Chondrocyte (in vitro differentiated cells): ENCODE results near the gene GMCL1. TPM values are rescaled to one million over a fixed set of nuclear protein-coding genes. Genes with fewer than 3 reads are reported as not detected.
"Not testable (repeated sequence)": the region's sequence is repeated elsewhere in the genome, so short reads cannot be mapped to it uniquely, and the experiment has no call there.

Source experiments
- DNase-seq: peaks from one replicate; pipeline ENCODE4 v3.0.0; 2021; ENCODE audit warnings: mixed read lengths, low spot score
- H3K27ac Mint-ChIP-seq: one replicate; pipeline ENCODE4 v1.8.0; 2021; ENCODE audit warnings: mild to moderate bottlenecking, moderate library complexity, mixed read lengths; ENCODE audit not compliant: unreplicated experiment
- H3K27me3 Mint-ChIP-seq: 2 replicates; pipeline ENCODE4 v1.8.0; 2021; ENCODE audit warnings: low read depth, mixed read lengths
- H3K36me3 Mint-ChIP-seq: 2 replicates; pipeline ENCODE4 v1.8.0; 2021; ENCODE audit warnings: low read depth, mixed read lengths
- H3K4me1 Mint-ChIP-seq: 2 replicates; pipeline ENCODE4 v1.8.0; 2021; ENCODE audit warnings: low read depth, mild to moderate bottlenecking, mixed read lengths
- H3K4me3 Mint-ChIP-seq: one replicate; pipeline ENCODE4 v1.8.0; 2021; ENCODE audit warnings: mild to moderate bottlenecking, moderate library complexity, mixed read lengths; ENCODE audit not compliant: unreplicated experiment
- H3K9me3 Mint-ChIP-seq: 2 replicates; pipeline ENCODE4 v1.8.0; 2021; ENCODE audit warnings: low read depth, mixed read lengths
- total RNA-seq: library from RNA; stranded (reverse); gene quantifications from 3 replicates; pipeline ENCODE4 v1.2.1, GENCODE V29; 2021
- TF ChIP-seq, protein P1 (sequence below): fragments of 200-600 bp; sonication (generic); IDR thresholded peaks from 2 replicates; pipeline ENCODE4 v1.5.0; 2021; ENCODE audit warnings: antibody characterized with exemption, mild to moderate bottlenecking, moderate library complexity

GMCL1 gene
- total RNA-seq, 1 donor from 2014 or later, result 13.6 TPM

DNA sequence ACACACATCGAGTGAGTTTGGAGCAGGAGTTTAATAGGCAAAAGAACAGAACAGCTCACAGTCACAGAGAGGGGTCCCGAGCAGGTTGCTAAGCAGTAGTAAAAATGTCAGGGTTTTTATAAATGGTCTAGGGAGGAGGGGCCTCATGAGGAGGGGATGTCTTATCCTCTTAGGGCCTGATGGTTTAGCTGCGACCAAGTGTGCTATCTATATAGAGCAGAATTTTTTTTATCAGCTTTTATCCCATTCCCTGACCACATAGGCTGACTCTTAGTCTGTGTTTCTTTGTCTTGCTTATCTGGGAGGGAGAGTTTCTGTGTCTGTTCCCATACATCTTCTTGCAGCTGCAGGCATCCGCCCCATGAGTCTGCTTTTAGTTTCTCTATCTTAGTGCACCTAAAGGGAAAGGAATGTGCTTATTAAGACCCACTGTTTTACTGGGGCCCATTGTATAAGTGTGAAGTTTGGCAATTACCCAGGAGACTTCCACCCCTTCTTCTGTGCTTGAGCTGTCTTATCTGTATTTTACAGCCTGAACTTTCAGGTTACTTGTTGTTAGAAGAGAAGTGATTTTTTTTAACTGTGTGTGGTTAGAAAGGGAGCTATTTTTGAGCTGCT, 30.4 kb upstream of the GMCL1 start:
- no peak for DNase-seq
- TF ChIP-seq, protein P1, sequence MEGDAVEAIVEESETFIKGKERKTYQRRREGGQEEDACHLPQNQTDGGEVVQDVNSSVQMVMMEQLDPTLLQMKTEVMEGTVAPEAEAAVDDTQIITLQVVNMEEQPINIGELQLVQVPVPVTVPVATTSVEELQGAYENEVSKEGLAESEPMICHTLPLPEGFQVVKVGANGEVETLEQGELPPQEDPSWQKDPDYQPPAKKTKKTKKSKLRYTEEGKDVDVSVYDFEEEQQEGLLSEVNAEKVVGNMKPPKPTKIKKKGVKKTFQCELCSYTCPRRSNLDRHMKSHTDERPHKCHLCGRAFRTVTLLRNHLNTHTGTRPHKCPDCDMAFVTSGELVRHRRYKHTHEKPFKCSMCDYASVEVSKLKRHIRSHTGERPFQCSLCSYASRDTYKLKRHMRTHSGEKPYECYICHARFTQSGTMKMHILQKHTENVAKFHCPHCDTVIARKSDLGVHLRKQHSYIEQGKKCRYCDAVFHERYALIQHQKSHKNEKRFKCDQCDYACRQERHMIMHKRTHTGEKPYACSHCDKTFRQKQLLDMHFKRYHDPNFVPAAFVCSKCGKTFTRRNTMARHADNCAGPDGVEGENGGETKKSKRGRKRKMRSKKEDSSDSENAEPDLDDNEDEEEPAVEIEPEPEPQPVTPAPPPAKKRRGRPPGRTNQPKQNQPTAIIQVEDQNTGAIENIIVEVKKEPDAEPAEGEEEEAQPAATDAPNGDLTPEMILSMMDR, result no peak
- peaks cover 9% of the 10 kb centered on the region for H3K36me3 Mint-ChIP-seq
- peak overlapping the region; percentile 85 for H3K27ac Mint-ChIP-seq
- H3K27me3 Mint-ChIP-seq, result no peaks in the 10 kb centered on the region
- peaks cover 31% of the 10 kb centered on the region for H3K4me1 Mint-ChIP-seq
- H3K4me3 Mint-ChIP-seq, result peak overlapping the region; percentile 34
- H3K9me3 Mint-ChIP-seq, result no peaks in the 10 kb centered on the region

DNA sequence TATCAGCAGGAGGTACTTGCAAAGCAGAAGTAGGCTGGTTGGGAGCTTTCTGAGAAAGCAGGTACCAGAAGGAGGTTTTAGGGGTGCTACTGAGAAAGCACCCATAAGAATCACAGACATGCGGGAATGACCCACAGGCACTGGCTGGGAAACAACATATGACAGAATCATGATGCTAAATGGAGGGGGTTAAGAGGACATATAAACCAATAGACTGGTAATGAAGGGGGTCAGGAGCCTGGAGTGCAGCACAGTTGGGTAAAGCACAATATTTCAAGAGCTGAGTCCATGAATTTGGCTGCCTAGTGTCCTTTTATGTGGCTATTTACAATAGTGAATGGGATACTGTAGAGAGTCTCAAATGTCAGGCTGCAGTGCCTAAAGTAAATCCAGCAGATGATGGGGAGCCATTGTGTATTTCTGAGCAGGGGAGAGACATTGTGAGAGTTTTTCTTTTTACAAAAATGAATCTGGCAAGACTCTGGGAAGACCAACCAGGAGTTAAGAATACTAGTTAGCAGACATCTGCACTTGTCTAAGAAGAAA, 27.6 kb upstream of the GMCL1 start:
- TF ChIP-seq, protein P1, result no peak
- no peak overlapping the region for H3K4me3 Mint-ChIP-seq
- peaks cover 31% of the 10 kb centered on the region for H3K4me1 Mint-ChIP-seq
- H3K36me3 Mint-ChIP-seq, result peaks cover 21% of the 10 kb centered on the region
- no peak for DNase-seq
- H3K27ac Mint-ChIP-seq, result no peak overlapping the region
- no peaks in the 10 kb centered on the region for H3K9me3 Mint-ChIP-seq
- no peaks in the 10 kb centered on the region for H3K27me3 Mint-ChIP-seq

DNA sequence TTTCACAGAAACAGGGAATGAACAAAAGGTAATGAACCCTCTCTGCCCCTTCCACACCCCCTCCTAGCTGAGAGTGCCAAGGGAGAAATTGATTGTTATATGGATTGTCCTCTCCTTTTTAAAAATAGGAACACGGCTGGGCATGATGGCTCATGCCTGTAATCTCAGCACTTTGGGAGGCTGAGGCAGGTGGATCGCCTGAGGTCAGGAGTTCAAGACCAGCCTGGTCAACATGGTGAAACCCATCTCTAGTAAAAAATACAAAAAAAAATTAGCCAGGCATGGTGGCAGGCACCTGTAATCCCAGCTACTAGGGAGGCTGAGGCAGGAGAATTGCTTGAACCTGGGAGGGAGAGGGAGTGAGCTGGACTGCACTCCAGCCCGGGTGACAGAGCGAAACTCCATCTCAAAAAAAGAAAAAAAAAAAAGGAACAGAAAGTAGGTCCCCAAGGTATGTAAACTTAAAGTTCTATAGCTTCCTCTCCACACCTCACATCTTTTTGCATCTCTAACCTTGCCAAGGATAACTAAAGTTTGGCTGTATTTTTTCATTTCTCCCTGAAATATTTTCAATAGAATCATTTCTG, 26.6 kb upstream of the GMCL1 start:
- H3K4me3 Mint-ChIP-seq, H3K9me3 Mint-ChIP-seq, H3K27ac Mint-ChIP-seq, H3K27me3 Mint-ChIP-seq, DNase-seq: not testable (repeated sequence)
- H3K4me1 Mint-ChIP-seq, result peaks cover 23% of the 10 kb centered on the region
- H3K36me3 Mint-ChIP-seq, result peaks cover 23% of the 10 kb centered on the region

DNA sequence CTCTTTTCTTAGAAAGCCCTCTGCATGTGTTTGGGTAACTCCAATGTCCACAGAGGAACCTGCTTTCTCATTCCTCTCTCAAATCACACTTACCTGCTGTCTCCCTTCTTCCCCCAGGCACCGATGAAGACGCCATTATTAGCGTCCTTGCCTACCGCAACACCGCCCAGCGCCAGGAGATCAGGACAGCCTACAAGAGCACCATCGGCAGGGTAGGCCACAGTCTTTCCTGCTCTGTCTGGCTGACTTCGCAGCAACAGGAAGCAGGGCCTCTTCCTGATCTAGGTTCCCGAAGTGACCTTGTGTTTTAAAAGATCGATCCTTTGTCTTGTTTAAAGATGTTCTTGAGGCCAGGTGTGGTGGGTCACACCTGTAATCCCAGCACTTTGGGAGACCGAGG, 25.0 kb upstream of the GMCL1 start:
- TF ChIP-seq, protein P1, result no peak
- DNase-seq, result no peak
- Mint-ChIP-seq H3K9me3 (no peaks in the 10 kb centered on the region), H3K27ac (no peak overlapping the region), H3K4me1 (peaks cover 8% of the 10 kb centered on the region), H3K27me3 (no peaks in the 10 kb centered on the region), H3K4me3 (no peak overlapping the region), H3K36me3 (peaks cover 29% of the 10 kb centered on the region)

DNA sequence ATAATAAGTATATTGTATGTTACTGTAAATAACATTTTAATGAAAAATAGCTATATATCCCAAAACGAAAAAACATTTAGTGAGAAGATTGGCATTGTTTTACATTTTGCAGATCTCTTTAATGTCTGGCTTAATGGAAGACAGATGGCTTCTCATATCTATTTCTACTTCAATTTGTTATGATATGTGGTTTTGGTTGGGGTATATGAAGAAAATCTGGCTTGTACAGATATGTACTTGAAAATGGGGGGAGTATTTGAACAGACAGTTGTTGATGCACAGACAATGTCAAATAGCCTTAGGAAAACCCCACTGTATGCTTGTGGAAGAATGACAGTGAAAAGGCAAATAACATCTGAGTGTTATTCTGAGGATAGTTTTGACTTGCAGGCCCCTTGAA, 23.6 kb upstream of the GMCL1 start:
- Mint-ChIP-seq H3K4me1 (no peaks in the 10 kb centered on the region), H3K9me3 (no peaks in the 10 kb centered on the region), H3K27ac (no peak overlapping the region), H3K27me3 (no peaks in the 10 kb centered on the region), H3K36me3 (peaks cover 33% of the 10 kb centered on the region), H3K4me3 (no peak overlapping the region)
- DNase-seq, result no peak
- TF ChIP-seq, protein P1, result no peak
